Activated CD4-positive, alpha-beta T cell treated with anti-CD3 and anti-CD28 coated beads, Interleukin-2, amount 50 U/mL, for 1 hour (primary cell): ENCODE measurements around the gene BST1.

Source experiments
- DNase-seq: peaks from one replicate; pipeline ENCODE4 v3.0.0-alpha.2; 2020

BST1 gene

GRCh38 chr4:15676899-15677298, 26.0 kb upstream of the BST1 start:
- DNase-seq: no peak

GRCh38 chr4:15677507-15677988, 25.3 kb upstream of the BST1 start:
- no peak for DNase-seq

- DNase-seq: no peak
These were observed 21.8 kb upstream of the BST1 start for GRCh38 chr4:15681067-15681371.

GRCh38 chr4:15681372-15682241, 21.3 kb upstream of the BST1 start, which contains the start of gene FAM200B:
Gene FAM200B (plus strand): TSS chr4:15681827. CDS start chr4:15686978, 5,151 bp downstream.
- DNase-seq: peak; percentile 98

- no peak for DNase-seq
These were observed 20.4 kb upstream of the BST1 start for GRCh38 chr4:15682242-15683142.

GRCh38 chr4:15683143-15683495, 19.7 kb upstream of the BST1 start:
- no peak for DNase-seq

- no peak for DNase-seq
These were observed 18.4 kb upstream of the BST1 start for GRCh38 chr4:15684498-15684897.

- no peak for DNase-seq
These were observed 14.8 kb upstream of the BST1 start for GRCh38 chr4:15688051-15688450.

GRCh38 chr4:15689540-15689939, 13.3 kb upstream of the BST1 start:
- no peak for DNase-seq

GRCh38 chr4:15690020-15690809, 12.7 kb upstream of the BST1 start:
- DNase-seq: no peak

- no peak for DNase-seq
These were observed 11.3 kb upstream of the BST1 start for GRCh38 chr4:15691346-15692135.

- DNase-seq: no peak
These were observed 10.3 kb upstream of the BST1 start for GRCh38 chr4:15692602-15693001.

GRCh38 chr4:15694431-15694830, 8.4 kb upstream of the BST1 start:
- DNase-seq: no peak

GRCh38 chr4:15695240-15695699, 7.6 kb upstream of the BST1 start:
- DNase-seq: no peak

- no peak for DNase-seq
These were observed 7.1 kb upstream of the BST1 start for GRCh38 chr4:15695729-15696128.

- DNase-seq: no peak
These were observed 6.0 kb upstream of the BST1 start for GRCh38 chr4:15696866-15697265.

GRCh38 chr4:15703439-15703838, 574 bp downstream of the BST1 start:
- no peak for DNase-seq

GRCh38 chr4:15704129-15704528, 1.3 kb downstream of the BST1 start:
- DNase-seq: no peak

- DNase-seq: no peak
These were observed 3.9 kb downstream of the BST1 start for GRCh38 chr4:15706646-15707362.

- no peak for DNase-seq
These were observed 4.5 kb downstream of the BST1 start for GRCh38 chr4:15707363-15707715.

GRCh38 chr4:15711762-15712161, 8.9 kb downstream of the BST1 start:
- no peak for DNase-seq

GRCh38 chr4:15712214-15712613, 9.3 kb downstream of the BST1 start:
- DNase-seq: no peak
